ENCODE data around the gene MORN1. TPM values are rescaled to one million over a fixed set of nuclear protein-coding genes. Genes with fewer than 3 reads are reported as not detected.

Gene MORN1
- total and polyA plus RNA-seq, 2 donors, result 5.7 to 6.4 TPM

GRCh38 chr1:2347896-2348295, 43.5 kb downstream of the MORN1 start:
- H3K27ac ChIP-seq (ENCODE audit: low read depth in 1 of 2, low read length in 1 of 2), result no peak overlapping the region
- WGBS, result 94% methylated on average over 23 of the region's 23 CpGs
- DNase-seq (ENCODE audit: low read depth in 6 of 9, low spot score in 9 of 9), result no peak
- H3K9me3 ChIP-seq (ENCODE audit: control insufficient read depth in 2 of 2, insufficient read depth in 1 of 2, low read length in 1 of 2), result no peaks in the 10 kb centered on the region
- no peak overlapping the region for H3K4me3 ChIP-seq (ENCODE audit: low read length in 2 of 2)
- no peaks in the 10 kb centered on the region for H3K4me1 ChIP-seq (ENCODE audit: control insufficient read depth in 2 of 2, insufficient read depth in 2 of 2, low read length in 2 of 2)
- H3K36me3 ChIP-seq (ENCODE audit: control insufficient read depth in 2 of 2, insufficient read depth in 2 of 2, low read length in 1 of 2), result no peaks in the 10 kb centered on the region
- no peaks in the 10 kb centered on the region for H3K27me3 ChIP-seq (ENCODE audit: control insufficient read depth in 2 of 2, insufficient read depth in 1 of 2, low read length in 1 of 2)

GRCh38 chr1:2347409-2347785, 44.0 kb downstream of the MORN1 start:
- H3K27me3 ChIP-seq (ENCODE audit: control insufficient read depth in 2 of 2, insufficient read depth in 1 of 2, low read length in 1 of 2), result no peaks in the 10 kb centered on the region
- no peak for DNase-seq (ENCODE audit: low read depth in 6 of 9, low spot score in 9 of 9)
- H3K9me3 ChIP-seq (ENCODE audit: control insufficient read depth in 2 of 2, insufficient read depth in 1 of 2, low read length in 1 of 2), result no peaks in the 10 kb centered on the region
- WGBS, result 96% methylated on average over 13 of the region's 13 CpGs
- no peaks in the 10 kb centered on the region for H3K4me1 ChIP-seq (ENCODE audit: control insufficient read depth in 2 of 2, insufficient read depth in 2 of 2, low read length in 2 of 2)
- no peak overlapping the region for H3K4me3 ChIP-seq (ENCODE audit: low read length in 2 of 2)
- H3K27ac ChIP-seq (ENCODE audit: low read depth in 1 of 2, low read length in 1 of 2), result no peak overlapping the region
- no peaks in the 10 kb centered on the region for H3K36me3 ChIP-seq (ENCODE audit: control insufficient read depth in 2 of 2, insufficient read depth in 2 of 2, low read length in 1 of 2)

- Histone ChIP-seq H3K27me3 (ENCODE audit: control insufficient read depth in 2 of 2, insufficient read depth in 1 of 2, low read length in 1 of 2) (no peaks in the 10 kb centered on the region), H3K4me1 (ENCODE audit: control insufficient read depth in 2 of 2, insufficient read depth in 2 of 2, low read length in 2 of 2) (no peaks in the 10 kb centered on the region), H3K27ac (ENCODE audit: low read depth in 1 of 2, low read length in 1 of 2) (no peak overlapping the region), H3K36me3 (ENCODE audit: control insufficient read depth in 2 of 2, insufficient read depth in 2 of 2, low read length in 1 of 2) (no peaks in the 10 kb centered on the region), H3K9me3 (ENCODE audit: control insufficient read depth in 2 of 2, insufficient read depth in 1 of 2, low read length in 1 of 2) (no peaks in the 10 kb centered on the region), H3K4me3 (ENCODE audit: low read length in 2 of 2) (no peak overlapping the region)
- DNase-seq (ENCODE audit: low read depth in 6 of 9, low spot score in 9 of 9), result no peak
- WGBS, result 95% methylated on average over 17 of the region's 17 CpGs
These were observed 44.5 kb downstream of the MORN1 start for GRCh38 chr1:2346691-2347408.

GRCh38 chr1:2345297-2346075, 45.9 kb downstream of the MORN1 start:
- H3K4me3 ChIP-seq (ENCODE audit: low read length in 2 of 2), result no peak overlapping the region
- no peaks in the 10 kb centered on the region for H3K27me3 ChIP-seq (ENCODE audit: control insufficient read depth in 2 of 2, insufficient read depth in 1 of 2, low read length in 1 of 2)
- WGBS, result 92% methylated on average over 24 of the region's 24 CpGs
- H3K9me3 ChIP-seq (ENCODE audit: control insufficient read depth in 2 of 2, insufficient read depth in 1 of 2, low read length in 1 of 2), result no peaks in the 10 kb centered on the region
- H3K4me1 ChIP-seq (ENCODE audit: control insufficient read depth in 2 of 2, insufficient read depth in 2 of 2, low read length in 2 of 2), result no peaks in the 10 kb centered on the region
- H3K36me3 ChIP-seq (ENCODE audit: control insufficient read depth in 2 of 2, insufficient read depth in 2 of 2, low read length in 1 of 2), result no peaks in the 10 kb centered on the region
- no peak for DNase-seq (ENCODE audit: low read depth in 6 of 9, low spot score in 9 of 9)
- H3K27ac ChIP-seq (ENCODE audit: low read depth in 1 of 2, low read length in 1 of 2), result no peak overlapping the region

- Histone ChIP-seq H3K27me3 (ENCODE audit: control insufficient read depth in 2 of 2, insufficient read depth in 1 of 2, low read length in 1 of 2) (no peaks in the 10 kb centered on the region), H3K9me3 (ENCODE audit: control insufficient read depth in 2 of 2, insufficient read depth in 1 of 2, low read length in 1 of 2) (no peaks in the 10 kb centered on the region), H3K4me1 (ENCODE audit: control insufficient read depth in 2 of 2, insufficient read depth in 2 of 2, low read length in 2 of 2) (no peaks in the 10 kb centered on the region), H3K36me3 (ENCODE audit: control insufficient read depth in 2 of 2, insufficient read depth in 2 of 2, low read length in 1 of 2) (no peaks in the 10 kb centered on the region), H3K4me3 (ENCODE audit: low read length in 2 of 2) (no peak overlapping the region), H3K27ac (ENCODE audit: low read depth in 1 of 2, low read length in 1 of 2) (no peak overlapping the region)
- no peak for DNase-seq (ENCODE audit: low read depth in 6 of 9, low spot score in 9 of 9)
- 96% methylated on average over 29 of the region's 29 CpGs for WGBS
These were observed 46.5 kb downstream of the MORN1 start for GRCh38 chr1:2344744-2345296.

- Histone ChIP-seq H3K9me3 (ENCODE audit: control insufficient read depth in 2 of 2, insufficient read depth in 1 of 2, low read length in 1 of 2) (no peaks in the 10 kb centered on the region), H3K4me1 (ENCODE audit: control insufficient read depth in 2 of 2, insufficient read depth in 2 of 2, low read length in 2 of 2) (no peaks in the 10 kb centered on the region), H3K27ac (ENCODE audit: low read depth in 1 of 2, low read length in 1 of 2) (no peak overlapping the region), H3K27me3 (ENCODE audit: control insufficient read depth in 2 of 2, insufficient read depth in 1 of 2, low read length in 1 of 2) (no peaks in the 10 kb centered on the region), H3K36me3 (ENCODE audit: control insufficient read depth in 2 of 2, insufficient read depth in 2 of 2, low read length in 1 of 2) (no peaks in the 10 kb centered on the region), H3K4me3 (ENCODE audit: low read length in 2 of 2) (no peak overlapping the region)
- 93% methylated on average over 24 of the region's 24 CpGs for WGBS
- no peak for DNase-seq (ENCODE audit: low read depth in 6 of 9, low spot score in 9 of 9)
These were observed 47.2 kb downstream of the MORN1 start for GRCh38 chr1:2344121-2344681.

GRCh38 chr1:2343023-2343935, 48.1 kb downstream of the MORN1 start:
- no peak overlapping the region for H3K27ac ChIP-seq (ENCODE audit: low read depth in 1 of 2, low read length in 1 of 2)
- H3K4me3 ChIP-seq (ENCODE audit: low read length in 2 of 2), result no peak overlapping the region
- 92% methylated on average over 39 of the region's 39 CpGs for WGBS
- no peaks in the 10 kb centered on the region for H3K27me3 ChIP-seq (ENCODE audit: control insufficient read depth in 2 of 2, insufficient read depth in 1 of 2, low read length in 1 of 2)
- H3K36me3 ChIP-seq (ENCODE audit: control insufficient read depth in 2 of 2, insufficient read depth in 2 of 2, low read length in 1 of 2), result no peaks in the 10 kb centered on the region
- H3K4me1 ChIP-seq (ENCODE audit: control insufficient read depth in 2 of 2, insufficient read depth in 2 of 2, low read length in 2 of 2), result no peaks in the 10 kb centered on the region
- DNase-seq (ENCODE audit: low read depth in 6 of 9, low spot score in 9 of 9), result no peak
- H3K9me3 ChIP-seq (ENCODE audit: control insufficient read depth in 2 of 2, insufficient read depth in 1 of 2, low read length in 1 of 2), result no peaks in the 10 kb centered on the region

- DNase-seq (ENCODE audit: low read depth in 6 of 9, low spot score in 9 of 9), result no peak
- Histone ChIP-seq H3K27ac (ENCODE audit: low read depth in 1 of 2, low read length in 1 of 2) (no peak overlapping the region), H3K36me3 (ENCODE audit: control insufficient read depth in 2 of 2, insufficient read depth in 2 of 2, low read length in 1 of 2) (no peaks in the 10 kb centered on the region), H3K4me3 (ENCODE audit: low read length in 2 of 2) (no peak overlapping the region), H3K4me1 (ENCODE audit: control insufficient read depth in 2 of 2, insufficient read depth in 2 of 2, low read length in 2 of 2) (no peaks in the 10 kb centered on the region), H3K9me3 (ENCODE audit: control insufficient read depth in 2 of 2, insufficient read depth in 1 of 2, low read length in 1 of 2) (no peaks in the 10 kb centered on the region), H3K27me3 (ENCODE audit: control insufficient read depth in 2 of 2, insufficient read depth in 1 of 2, low read length in 1 of 2) (no peaks in the 10 kb centered on the region)
- 94% methylated on average over 21 of the region's 21 CpGs for WGBS
These were observed 48.9 kb downstream of the MORN1 start for GRCh38 chr1:2342384-2343022.
